Measurements from ENCODE around the gene NBAS. TPM values are rescaled to one million over a fixed set of nuclear protein-coding genes. Genes with fewer than 3 reads are reported as not detected.

Gene NBAS
- total and polyA plus RNA-seq, 2 of the 13 experiments (the other 11 are each of a cell fraction or from before 2014, with no cell fraction given): 33.6 to 58.7 TPM

GRCh38 chr2:15174567-15174966 is 386.6 kb downstream of the NBAS start (continued):
- TF ChIP-seq HOMEZ (CRISPR knock-in tag; IDR thresholded peaks at IDR 0.05; ENCODE audit: low read depth): no peak
- no peak for TF ChIP-seq EHMT2 (IDR thresholded peaks at IDR 0.05; ENCODE audit: borderline replicate concordance, low read depth, low read length)
- no peak for TF ChIP-seq CREB3 (CRISPR knock-in tag; IDR thresholded peaks at IDR 0.05)
- no peak for TF ChIP-seq ZBTB1 (CRISPR knock-in tag; IDR thresholded peaks at IDR 0.05; ENCODE audit: borderline replicate concordance)
- TF ChIP-seq BCL6 (CRISPR knock-in tag; IDR thresholded peaks at IDR 0.05): 0 out of 2 replicates have a peak, but pooled peaks have one; percentile 33
- peak; percentile 61 for TF ChIP-seq HNF4A (CRISPR knock-in tag; IDR thresholded peaks at IDR 0.05)
- no peak for TF ChIP-seq ZNF276 (CRISPR knock-in tag; IDR thresholded peaks at IDR 0.05; ENCODE audit: low read depth)
- TF ChIP-seq SYNCRIP (IDR thresholded peaks at IDR 0.05; ENCODE audit: insufficient read depth, low read depth, low read length): no peak
- no peak for TF ChIP-seq UBTF (CRISPR knock-in tag; IDR thresholded peaks at IDR 0.05)
- TF ChIP-seq SAP130 (CRISPR knock-in tag; IDR thresholded peaks at IDR 0.05; ENCODE audit: low read depth): no peak
- no peak for TF ChIP-seq MAF1 (CRISPR knock-in tag; IDR thresholded peaks at IDR 0.05; ENCODE audit: borderline replicate concordance)
- TF ChIP-seq POLR2AphosphoS2 (IDR thresholded peaks at IDR 0.05; ENCODE audit: low read depth, low read length): no peak
- no peak for TF ChIP-seq SOX13 (IDR thresholded peaks at IDR 0.05)
- peak in 1 of 2 experiments; percentile 38; a peak in 1 of 4 replicates for TF ChIP-seq SOX13 (CRISPR knock-in tag; conservative IDR thresholded peaks at IDR 0.05 in 1 of 2, IDR thresholded peaks at IDR 0.05 in 1 of 2)
- no peak for TF ChIP-seq HMG20A (CRISPR knock-in tag; IDR thresholded peaks at IDR 0.05; ENCODE audit: borderline replicate concordance)
- no peak for TF ChIP-seq CREM (IDR thresholded peaks at IDR 0.05)
- no peak for TF ChIP-seq CREM (CRISPR knock-in tag; IDR thresholded peaks at IDR 0.05)
- TF ChIP-seq ZNF280B (CRISPR knock-in tag; IDR thresholded peaks at IDR 0.05; ENCODE audit: borderline replicate concordance): no peak
- TF ChIP-seq ZNF883 (CRISPR knock-in tag; IDR thresholded peaks at IDR 0.05; ENCODE audit: not compliant biosample characterization): no peak
- no peak for TF ChIP-seq NR2C2 (CRISPR knock-in tag; IDR thresholded peaks at IDR 0.05; ENCODE audit: borderline replicate concordance)
- no peak for TF ChIP-seq ZNF430 (CRISPR knock-in tag; IDR thresholded peaks at IDR 0.05)
- no peak for TF ChIP-seq NFYB (CRISPR knock-in tag; IDR thresholded peaks at IDR 0.05)
- TF ChIP-seq ZKSCAN5 (CRISPR knock-in tag; IDR thresholded peaks at IDR 0.05): no peak
- TF ChIP-seq KAT7 (CRISPR knock-in tag; IDR thresholded peaks at IDR 0.05; ENCODE audit: borderline replicate concordance): no peak

Data from HepG2 (cell line).